Measurements from ENCODE around the gene MILR1.
"Not testable (repeated sequence)": the region's sequence is repeated elsewhere in the genome, so short reads cannot be mapped to it uniquely, and the experiment has no call there.

MILR1 gene

DNA sequence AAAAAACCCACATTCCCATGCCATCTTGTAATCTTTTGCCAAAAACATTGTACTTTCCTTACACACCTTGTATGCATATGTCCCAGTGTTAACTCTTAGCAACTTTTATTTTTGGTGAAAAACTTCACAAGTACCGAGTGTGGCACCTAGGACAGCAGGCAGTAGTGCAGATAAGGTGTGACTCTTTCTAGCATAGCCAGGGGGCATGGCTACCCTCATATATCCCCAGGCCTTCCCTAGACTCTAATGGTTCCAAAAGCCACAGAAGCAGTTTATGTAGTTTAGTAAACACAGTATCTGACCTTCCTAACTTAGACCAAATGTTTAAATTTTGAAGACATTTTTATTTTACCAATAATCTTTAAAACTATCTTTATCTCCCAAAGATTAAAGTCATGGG lies 20.5 kb upstream of the MILR1 start:
- DNase-seq = no peak

- not testable (repeated sequence) for DNase-seq
These were observed 18.9 kb upstream of the MILR1 start for GRCh38 chr17:64430036-64430435.

- no peak for DNase-seq
These were observed 17.4 kb upstream of the MILR1 start for GRCh38 chr17:64431534-64431933.

DNA sequence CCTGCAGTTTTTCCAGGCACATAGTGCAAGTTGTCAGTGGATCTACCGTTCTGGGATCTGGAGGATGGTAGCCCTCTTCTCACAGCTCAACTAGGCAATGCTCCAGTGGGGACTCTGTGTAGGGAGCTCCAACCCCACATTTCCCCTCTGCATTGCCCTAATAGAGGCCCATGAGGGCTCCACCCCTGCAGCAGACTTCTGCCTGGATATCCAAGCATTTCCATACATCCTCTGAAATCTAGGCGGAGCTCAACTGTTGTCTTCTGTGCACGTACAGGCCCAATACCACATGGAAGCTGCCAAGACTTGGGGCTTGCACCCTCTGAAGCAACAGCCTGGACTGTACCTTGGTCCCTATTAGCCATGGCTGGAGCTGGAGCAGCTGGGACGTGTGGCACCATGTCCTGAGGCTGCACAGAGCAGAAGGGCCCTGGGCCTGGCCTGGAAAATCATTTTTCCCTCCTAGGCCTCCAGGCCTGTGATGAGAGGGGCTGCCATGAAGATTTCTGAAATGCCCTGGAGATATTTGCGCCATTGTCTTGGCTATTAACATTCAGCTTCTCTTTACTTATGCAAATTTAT lies 10.9 kb upstream of the MILR1 start:
- no peak for DNase-seq

DNA sequence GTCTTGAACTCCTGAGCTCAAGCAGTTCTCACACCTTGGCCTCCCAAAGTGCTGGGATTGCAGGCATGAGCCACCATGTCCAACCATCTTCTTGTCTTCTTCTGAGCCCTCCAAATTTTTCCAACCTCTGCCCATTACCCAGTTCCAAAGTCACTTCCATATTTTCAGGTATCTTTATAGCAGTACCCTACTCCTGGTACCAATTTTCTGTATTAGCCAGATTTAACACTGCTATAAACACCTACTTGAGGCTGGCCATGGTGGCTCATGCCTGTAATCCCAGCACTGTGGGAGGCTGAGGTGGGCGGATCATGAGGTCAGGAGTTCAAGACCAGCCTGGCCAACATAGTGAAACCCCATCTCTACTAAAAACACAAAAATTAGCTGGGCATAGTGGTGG lies 9.4 kb upstream of the MILR1 start:
- not testable (repeated sequence) for DNase-seq

DNA sequence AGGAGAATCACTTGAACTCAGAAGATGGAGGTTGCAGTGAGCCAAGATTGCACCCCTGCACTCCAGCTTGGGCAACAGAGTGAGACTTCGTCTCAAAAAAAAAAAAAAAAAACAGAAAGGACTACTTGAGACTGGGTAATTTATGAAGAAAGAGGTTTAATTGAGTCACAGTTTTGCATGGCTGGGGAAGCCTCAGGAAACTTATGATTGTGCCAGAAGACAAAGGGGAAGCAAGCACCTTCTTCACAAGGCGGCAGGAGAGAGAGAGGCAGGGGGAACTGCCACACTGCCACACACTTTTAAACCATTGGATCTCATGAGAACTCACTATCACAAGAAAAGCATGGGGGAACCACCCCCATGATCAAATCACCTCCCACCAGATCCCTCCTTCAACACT lies 9.0 kb upstream of the MILR1 start:
- DNase-seq = no peak

DNA sequence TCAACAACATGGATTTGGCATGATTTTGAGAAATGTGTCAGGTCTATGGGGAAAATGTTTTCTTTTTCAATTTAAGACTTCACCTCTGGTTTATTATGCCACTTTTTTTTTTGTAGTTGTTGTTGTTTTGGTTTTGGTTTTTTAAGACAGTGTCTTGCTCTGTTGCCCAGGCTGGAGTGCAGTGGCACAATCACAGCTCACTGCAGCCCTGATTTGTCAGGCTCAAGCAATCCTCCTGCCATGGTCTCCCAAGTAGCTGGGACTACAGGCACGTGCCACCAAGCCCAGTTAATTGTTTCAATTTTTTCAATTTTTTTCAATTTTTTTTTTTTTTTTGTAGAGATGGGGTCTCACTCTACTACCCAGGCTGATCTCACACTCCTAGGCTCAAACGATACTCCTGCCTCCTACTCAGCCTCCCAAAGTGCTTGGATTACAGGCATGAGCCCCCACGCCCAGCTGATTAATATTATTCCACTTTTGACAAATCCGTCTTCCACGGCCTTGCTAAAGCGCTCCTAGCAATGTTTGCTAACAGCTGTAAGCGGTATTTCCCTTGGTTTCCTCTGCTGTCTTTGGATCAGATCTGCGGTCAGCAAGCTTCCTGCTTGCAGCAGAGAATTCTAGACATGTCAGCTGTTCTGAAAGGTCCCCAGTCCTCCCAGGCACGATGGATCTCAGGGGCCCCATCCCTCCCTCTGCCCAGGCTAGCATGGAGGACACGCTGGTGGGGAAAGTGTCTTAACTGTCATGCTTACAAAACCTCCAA lies 7.0 kb upstream of the MILR1 start:
- DNase-seq = peak; percentile 52

- no peak for DNase-seq
These were observed 6.4 kb upstream of the MILR1 start for GRCh38 chr17:64442541-64442971.

- DNase-seq = no peak
These were observed 5.7 kb upstream of the MILR1 start for GRCh38 chr17:64443086-64443760.

GRCh38 chr17:64447526-64447925 lies 1.4 kb upstream of the MILR1 start:
- DNase-seq = no peak

- no peak for DNase-seq
These were observed 630 bp downstream of the MILR1 start for GRCh38 chr17:64449545-64449944.

- no peak for DNase-seq
These were observed 7.3 kb downstream of the MILR1 start for GRCh38 chr17:64455993-64456885.

GRCh38 chr17:64457156-64457555 lies 8.2 kb downstream of the MILR1 start:
- DNase-seq = peak; percentile 30

- no peak for DNase-seq
These were observed 9.8 kb downstream of the MILR1 start for GRCh38 chr17:64458756-64459155.

DNA sequence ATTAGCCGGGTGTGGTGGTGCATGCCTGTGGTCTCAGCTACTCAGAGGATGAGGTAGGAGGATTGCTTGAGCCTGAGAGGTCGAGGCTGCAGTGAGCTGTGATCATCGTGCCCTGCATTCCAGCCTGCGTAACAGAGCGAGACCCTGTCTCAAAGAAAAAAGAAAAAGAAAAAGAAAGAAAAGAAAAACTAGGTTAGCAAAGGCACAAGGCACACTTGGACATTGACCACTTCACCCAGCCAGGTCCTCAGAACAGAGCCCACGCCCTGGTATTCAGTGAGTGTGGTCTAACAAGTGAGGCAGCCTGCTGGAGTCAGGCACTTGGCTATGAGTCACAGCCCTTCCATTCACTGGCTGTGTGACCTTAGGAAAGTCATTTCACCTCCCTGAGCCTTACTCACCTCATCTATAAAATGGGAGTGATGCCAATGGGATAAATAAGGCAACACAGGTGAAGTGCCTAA lies 10.4 kb downstream of the MILR1 start:
- peak; percentile 48 for DNase-seq

DNA sequence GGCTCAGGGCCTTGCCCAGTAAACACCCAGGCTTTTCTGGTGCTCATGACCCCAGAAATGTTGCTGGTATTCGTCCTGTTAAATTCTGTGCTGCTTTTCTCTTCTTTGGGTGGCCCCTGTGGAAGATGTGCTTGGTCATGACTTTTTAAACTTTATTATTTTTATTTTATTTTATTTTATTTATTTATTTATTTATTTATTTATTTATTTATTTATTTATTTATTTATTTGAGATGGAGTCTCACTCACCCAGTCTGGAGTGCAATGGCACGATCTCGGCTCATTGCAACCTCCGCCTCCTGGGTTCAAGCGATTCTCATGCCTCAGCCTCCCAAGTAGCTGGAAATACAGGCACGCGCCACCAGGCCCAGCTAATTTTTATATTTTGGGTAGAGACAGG lies 10.9 kb downstream of the MILR1 start:
- not testable (repeated sequence) for DNase-seq

GRCh38 chr17:64460955-64461354 lies 12.0 kb downstream of the MILR1 start:
- DNase-seq = peak; percentile 10

DNA sequence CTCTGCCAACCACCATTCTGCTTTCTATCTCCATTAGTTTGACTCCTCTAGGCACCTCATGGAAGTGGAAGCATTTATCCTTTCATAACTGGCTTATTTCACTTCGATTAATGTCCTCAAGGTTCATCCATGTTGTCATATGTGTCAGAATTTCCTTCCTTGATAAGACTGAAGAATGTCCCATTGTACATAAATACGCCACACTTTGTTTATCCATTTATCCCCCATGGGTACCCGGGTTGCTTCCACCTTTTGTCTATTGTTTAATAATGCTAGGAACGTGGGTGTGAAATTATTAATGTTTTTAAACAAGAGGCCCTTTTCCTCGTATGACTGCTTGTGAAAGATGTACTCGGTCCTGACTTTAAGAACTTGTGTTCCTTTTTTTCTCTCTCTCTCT lies 12.9 kb downstream of the MILR1 start:
- DNase-seq = no peak

DNA sequence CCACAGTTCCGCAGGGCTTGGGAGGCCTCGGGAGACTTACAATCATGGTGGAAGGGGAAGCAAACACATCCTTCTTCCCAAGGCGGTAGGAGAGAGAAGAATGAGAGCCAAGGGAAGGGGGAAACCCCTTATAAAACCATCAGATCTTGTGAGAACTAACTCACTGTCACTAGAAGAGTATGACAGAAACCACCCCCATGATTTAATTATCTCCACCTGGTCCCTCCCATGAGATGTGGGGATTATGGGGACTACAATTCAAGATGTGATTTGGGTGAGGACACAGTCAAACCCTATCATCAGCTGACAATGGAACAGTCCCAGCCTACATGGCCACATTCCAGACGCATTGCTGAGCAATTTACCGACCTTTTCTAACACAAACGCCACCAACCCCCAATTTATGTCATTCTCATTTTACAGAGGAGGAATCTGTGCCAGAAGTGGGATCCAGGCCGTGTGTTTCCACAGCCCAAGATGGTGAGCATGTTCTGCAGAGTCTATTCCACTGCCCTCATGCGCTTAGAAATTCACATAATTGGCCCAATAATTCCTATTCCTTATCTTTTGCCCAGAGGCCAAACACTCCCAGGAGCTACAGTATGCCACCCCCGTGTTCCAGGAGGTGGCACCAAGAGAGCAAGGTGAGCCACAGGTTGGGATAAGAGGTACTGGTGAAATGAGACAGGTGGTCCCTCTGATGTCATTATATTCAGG lies 17.3 kb downstream of the MILR1 start:
- DNase-seq = peak; percentile 52

DNA sequence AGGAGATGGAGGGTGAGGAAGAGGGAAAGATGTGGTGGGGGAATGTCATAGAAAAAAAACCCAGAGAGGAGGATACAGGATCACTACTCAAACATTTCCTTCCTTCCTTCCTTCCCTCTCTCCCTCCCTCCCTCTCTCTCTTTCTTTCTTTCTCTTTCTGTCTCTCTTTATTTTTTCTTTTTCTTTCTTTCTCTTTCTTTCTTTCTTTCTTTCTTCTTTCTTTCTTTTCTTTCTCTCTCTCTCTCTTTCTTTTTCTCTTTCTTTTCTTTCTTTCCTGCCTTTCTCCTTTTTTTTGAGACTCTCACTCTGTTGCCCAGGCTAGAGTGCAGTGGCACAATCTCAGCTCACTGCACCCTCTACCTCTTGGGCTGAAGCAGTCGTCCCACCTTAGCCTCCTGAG lies 17.9 kb downstream of the MILR1 start:
- DNase-seq = not testable (repeated sequence)

DNA sequence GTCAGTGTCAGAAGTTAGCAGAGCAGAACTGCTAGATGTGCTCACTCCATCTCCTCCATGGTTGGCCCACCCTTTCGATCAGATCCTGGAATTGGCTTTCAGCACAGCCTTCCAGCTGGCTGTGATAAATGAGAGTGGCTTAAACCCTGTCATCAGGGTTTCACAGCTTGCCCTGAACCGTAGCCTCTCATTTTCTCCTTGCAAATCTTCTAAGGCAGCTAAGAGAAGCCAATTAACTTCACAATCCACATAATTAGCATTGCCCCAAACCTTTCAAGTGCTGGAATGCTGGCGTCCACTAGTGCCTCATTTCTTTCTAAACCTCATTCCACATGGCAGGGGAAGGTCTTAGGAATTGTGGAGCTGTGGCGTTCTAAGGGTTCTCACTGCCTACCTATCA lies 21.7 kb downstream of the MILR1 start:
- no peak for DNase-seq

DNA sequence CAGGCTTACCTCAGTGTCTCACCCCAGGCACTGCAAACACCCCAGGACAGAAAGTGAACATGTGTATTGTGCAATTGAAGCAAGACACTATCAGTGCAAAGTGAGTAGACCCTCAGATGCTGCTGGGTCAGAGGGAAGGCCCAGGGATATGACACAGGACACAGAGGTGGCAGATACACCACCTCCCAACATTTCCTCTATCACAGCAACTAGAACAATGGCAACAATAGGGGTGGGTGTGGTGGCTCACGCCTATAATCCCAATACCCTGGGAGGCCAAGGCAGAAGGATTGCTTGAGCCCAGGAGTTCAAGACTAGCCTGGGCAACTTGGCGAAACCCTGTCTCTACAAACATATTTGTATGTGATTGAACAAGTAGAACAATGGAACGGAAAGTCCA lies 22.5 kb downstream of the MILR1 start:
- DNase-seq = no peak

All from fibroblast of skin of right biceps (primary cell).